SK-N-SH (cell line): ENCODE data around the gene ACAP3. TPM values are rescaled to one million over a fixed set of nuclear protein-coding genes. Genes with fewer than 3 reads are reported as not detected.

Experiments used
- CTCF ChIA-PET: fragments of 300-600, 350-600 bp; formaldehyde crosslinking; extraction: SDS; loops from one replicate; lab custom pipeline; 2021; lab: Yijun Ruan, JAX
- POLR2A ChIA-PET: fragments of 350-600 bp; sonication (Branson Sonifier 250); formaldehyde crosslinking; extraction: SDS; loops from one replicate; lab custom pipeline; 2020; ENCODE audit warnings: antibody characterized with exemption, inconsistent platforms; lab: Yijun Ruan, JAX
- DNase-seq: peaks from one replicate; pipeline ENCODE4 v3.0.0; 2012
- H2AFZ ChIP-seq: fragments of 200-600 bp; sonication (generic); 2 replicates; pipeline ENCODE4 v1.8.1; 2016; ENCODE audit warnings: antibody characterized with exemption, mild to moderate bottlenecking, low read depth
- H3F3A ChIP-seq: fragments of 200-600 bp; sonication (generic); replicated peaks from 2 replicates; pipeline ENCODE3; 2016; ENCODE audit warnings: antibody characterized with exemption, mild to moderate bottlenecking; ENCODE audit not compliant: insufficient read depth
- H3K27ac ChIP-seq, 2 experiments: fragments of 200-500 bp in 1 of 2; fragments of 200-600 bp in 1 of 2; sonication (Bioruptor generic) in 1 of 2; sonication (generic), shearing (Covaris generic) in 1 of 2; 2 replicates each; pipeline versions ENCODE4 v1.5.1 to v1.6.1; 2014 to 2016; ENCODE audit warnings: low read depth in 2 of 2, inconsistent platforms in 1 of 2, low read length in 1 of 2, mild to moderate bottlenecking in 1 of 2, mixed read lengths in 1 of 2
- H3K27me3 ChIP-seq: fragments of 200-600 bp; sonication (generic), shearing (Covaris generic); 2 replicates; pipeline ENCODE4 v1.6.1; 2016; ENCODE audit warnings: mixed run types; ENCODE audit not compliant: insufficient read depth
- H3K36me3 ChIP-seq, 2 experiments: fragments of 200-500 bp in 1 of 2; fragments of 200-600 bp in 1 of 2; sonication (Bioruptor generic) in 1 of 2; sonication (generic) in 1 of 2; replicated peaks in 1 of 2; 2 replicates each; pipeline versions ENCODE3 to v1.5.1; 2014 to 2016; ENCODE audit warnings: low read length in 1 of 2, mild to moderate bottlenecking in 1 of 2; ENCODE audit not compliant: insufficient read depth in 2 of 2, control insufficient read depth in 1 of 2
- H3K4me1 ChIP-seq, 2 experiments: fragments of 200-500 bp in 1 of 2; fragments of 200-600 bp in 1 of 2; sonication (Bioruptor generic) in 1 of 2; sonication (generic), shearing (Covaris generic) in 1 of 2; 2 replicates each; pipeline versions ENCODE4 v1.5.1 to v1.6.1; 2014 to 2016; ENCODE audit warnings: low read depth in 1 of 2, low read length in 1 of 2, mixed run types in 1 of 2; ENCODE audit not compliant: insufficient read depth in 2 of 2, control insufficient read depth in 1 of 2
- H3K4me2 ChIP-seq: fragments of 200-600 bp; sonication (generic), shearing (Covaris generic); 2 replicates; pipeline ENCODE4 v1.6.1; 2017; ENCODE audit warnings: mixed run types
- H3K4me3 ChIP-seq, 2 experiments: fragments of 200-500 bp in 1 of 2; fragments of 200-600 bp in 1 of 2; sonication (Bioruptor generic) in 1 of 2; sonication (generic), shearing (Covaris generic) in 1 of 2; 2 replicates each; pipeline versions ENCODE4 v1.5.1 to v1.8.1; 2014 to 2016; ENCODE audit warnings: low read depth in 2 of 2, inconsistent platforms in 1 of 2, low read length in 1 of 2, mild to moderate bottlenecking in 1 of 2, mixed read lengths in 1 of 2, moderate library complexity in 1 of 2
- H3K79me2 ChIP-seq: fragments of 200-600 bp; sonication (generic); 2 replicates; pipeline ENCODE4 v1.8.1; 2017; ENCODE audit warnings: mild to moderate bottlenecking; ENCODE audit not compliant: insufficient read depth
- H3K9ac ChIP-seq: fragments of 200-600 bp; sonication (generic); 2 replicates; pipeline ENCODE4 v1.6.1; 2017; ENCODE audit warnings: mixed run types
- H3K9me2 ChIP-seq: fragments of 200-600 bp; sonication (generic); 2 replicates; pipeline ENCODE4 v1.6.1; 2017; ENCODE audit warnings: mixed run types
- H3K9me3 ChIP-seq: fragments of 200-600 bp; sonication (generic); 2 replicates; pipeline ENCODE4 v1.6.1; 2017; ENCODE audit warnings: mixed run types, mild to moderate bottlenecking, moderate library complexity
- H4K20me1 ChIP-seq: fragments of 200-600 bp; sonication (generic); 2 replicates; pipeline ENCODE4 v1.6.1; 2017; ENCODE audit warnings: mild to moderate bottlenecking, mixed run types; ENCODE audit not compliant: insufficient read depth
- CHD2 ChIP-seq: fragments of 150-350 bp; IDR thresholded peaks from 2 replicates; pipeline ENCODE4 v1.6.1; 2018; ENCODE audit warnings: low read length; ENCODE audit not compliant: partially characterized antibody
- FOXJ3 ChIP-seq: sonication (generic); formaldehyde crosslinking; IDR thresholded peaks from 2 replicates; pipeline ENCODE4 v1.5.1; 2020; ENCODE audit warnings: mild to moderate bottlenecking, missing genetic modification reagents
- FOXM1 ChIP-seq: IDR thresholded peaks from 2 replicates; pipeline ENCODE4 v1.4.0; 2012; ENCODE audit warnings: low read depth, mild to moderate bottlenecking
- NRF1 ChIP-seq: IDR thresholded peaks from 2 replicates; pipeline ENCODE4 v1.6.1; 2012; ENCODE audit warnings: low read depth, mild to moderate bottlenecking, low read length
- POLR2AphosphoS5 ChIP-seq: IDR thresholded peaks from 2 replicates; pipeline ENCODE4 v1.6.1; 2012; ENCODE audit warnings: low read depth, low read length
- RAD21 ChIP-seq: IDR thresholded peaks from 2 replicates; pipeline ENCODE4 v1.6.1; 2012; ENCODE audit warnings: mild to moderate bottlenecking, low read length
- RXRA ChIP-seq: IDR thresholded peaks from 2 replicates; pipeline ENCODE4 v1.4.0; 2012; ENCODE audit warnings: low read depth, mild to moderate bottlenecking, borderline replicate concordance
- SMC3 ChIP-seq: IDR thresholded peaks from 2 replicates; pipeline ENCODE4 v1.6.1; 2012; ENCODE audit warnings: low read depth, low read length, improper control_type of control experiment
- TEAD4 ChIP-seq: IDR thresholded peaks from 2 replicates; pipeline ENCODE4 v1.4.0; 2012; ENCODE audit warnings: mild to moderate bottlenecking, borderline replicate concordance; ENCODE audit not compliant: insufficient read depth
- YY1 ChIP-seq: IDR thresholded peaks from 2 replicates; pipeline ENCODE4 v1.4.0; 2012; ENCODE audit warnings: low read depth, mild to moderate bottlenecking
- WGBS: methylation state at CpG from one replicate; pipeline ENCODE4 v1.1.6; 2017; ENCODE audit warnings: low lambda C conversion rate; 5-methylcytosine and 5-hydroxymethylcytosine counted together
- polyA plus RNA-seq, 3 experiments: library from polyadenylated mRNA; depleted of rRNA; stranded (reverse); fragments of >200 nt; gene quantifications; 2 replicates each; pipeline ENCODE4 v1.2.3, GENCODE V29; 2012
- TF ChIP-seq, protein P1 (sequence below): fragments of 150-350 bp; IDR thresholded peaks from 2 replicates; pipeline ENCODE4 v1.6.1; 2016; ENCODE audit warnings: mild to moderate bottlenecking, low read depth, low read length
- TF ChIP-seq, protein P2 (sequence below): fragments of 200-600 bp; sonication (generic); IDR thresholded peaks from 2 replicates; pipeline ENCODE4 v1.6.1; 2017; ENCODE audit warnings: antibody characterized with exemption, mild to moderate bottlenecking, moderate library complexity
- TF ChIP-seq, protein P3 (sequence below): fragments of 150-350 bp; IDR thresholded peaks from 2 replicates; pipeline ENCODE4 v1.6.1; 2017; ENCODE audit warnings: antibody characterized with exemption, low read length, low read depth, borderline replicate concordance

Gene ACAP3
- polyA plus RNA-seq, 1 of the 3 experiments (the other 2 are of a cell fraction) = 51.7 TPM

DNA sequence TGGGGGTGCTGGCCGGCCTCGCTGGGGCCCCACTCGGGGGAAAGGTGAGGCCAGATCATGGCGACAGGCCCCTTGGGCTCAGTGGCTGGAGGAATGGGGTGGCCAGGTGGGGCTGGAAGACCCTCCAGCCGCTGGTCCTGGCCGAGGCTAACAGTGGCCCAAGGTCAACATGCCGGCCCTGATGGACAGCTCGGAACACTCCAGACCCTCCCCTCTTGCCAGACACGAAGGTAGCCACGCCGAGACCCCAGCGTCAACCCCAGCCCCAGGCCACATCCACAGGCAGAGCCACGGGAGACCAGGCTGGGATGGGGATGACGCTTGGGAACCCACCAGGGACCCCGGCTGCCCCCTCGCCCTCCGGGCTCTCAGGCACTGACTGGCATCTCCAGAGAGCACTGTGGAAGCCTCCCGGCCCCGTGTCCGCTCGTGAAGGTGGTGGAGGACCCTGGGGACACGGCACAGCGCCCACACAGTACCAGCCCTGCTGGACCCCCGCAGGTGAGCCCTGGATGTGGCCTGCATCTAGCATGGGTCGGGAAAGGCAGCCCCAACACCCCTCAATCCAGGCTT lies 60.3 kb downstream of the ACAP3 start (continued):
- TF ChIP-seq, protein P1, sequence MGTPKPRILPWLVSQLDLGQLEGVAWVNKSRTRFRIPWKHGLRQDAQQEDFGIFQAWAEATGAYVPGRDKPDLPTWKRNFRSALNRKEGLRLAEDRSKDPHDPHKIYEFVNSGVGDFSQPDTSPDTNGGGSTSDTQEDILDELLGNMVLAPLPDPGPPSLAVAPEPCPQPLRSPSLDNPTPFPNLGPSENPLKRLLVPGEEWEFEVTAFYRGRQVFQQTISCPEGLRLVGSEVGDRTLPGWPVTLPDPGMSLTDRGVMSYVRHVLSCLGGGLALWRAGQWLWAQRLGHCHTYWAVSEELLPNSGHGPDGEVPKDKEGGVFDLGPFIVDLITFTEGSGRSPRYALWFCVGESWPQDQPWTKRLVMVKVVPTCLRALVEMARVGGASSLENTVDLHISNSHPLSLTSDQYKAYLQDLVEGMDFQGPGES = no peak

DNA sequence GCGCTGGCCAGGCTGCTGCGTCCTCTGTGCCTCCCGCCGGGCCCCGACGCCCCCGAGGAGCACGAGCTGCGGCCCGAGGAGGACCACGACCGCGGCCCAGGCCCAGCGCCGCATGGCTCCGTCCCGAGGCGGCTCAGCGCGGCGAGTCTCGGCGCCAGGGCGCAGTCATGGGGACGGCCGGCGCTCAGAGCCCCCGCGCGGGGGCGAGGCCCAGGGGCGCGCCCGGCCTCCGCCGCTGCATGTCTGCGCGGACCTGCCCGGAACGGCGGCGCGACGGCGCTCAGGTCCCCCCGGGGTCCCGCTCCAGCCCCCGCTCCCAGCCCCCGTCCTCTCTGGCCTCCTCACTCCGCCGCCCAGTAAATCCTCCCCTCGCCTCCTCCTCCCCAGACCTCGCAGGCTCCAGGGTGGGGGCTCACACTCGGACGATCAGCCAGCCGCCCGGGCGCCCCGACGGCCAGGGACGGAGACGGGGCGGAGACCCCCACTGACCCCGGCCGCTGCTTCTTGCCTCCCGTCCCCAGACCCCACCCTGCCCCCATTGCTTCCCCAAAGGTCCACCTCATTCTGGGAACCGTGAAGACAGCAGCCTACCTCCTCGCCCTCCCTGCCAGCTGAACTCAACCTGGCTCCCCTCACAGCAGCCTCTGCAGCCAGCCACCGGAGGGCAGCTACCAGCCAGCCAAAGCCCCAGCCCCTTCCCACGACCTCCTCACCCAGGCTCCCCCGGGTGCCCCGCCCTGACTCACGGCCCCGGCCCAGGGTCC lies 61.0 kb downstream of the ACAP3 start, which contains the start of gene C1QTNF12:
TSS of gene C1QTNF12 (minus strand) at position 146 of the 764 bp plus-strand sequence. CDS start at position 114, 32 bp downstream.
- no peaks in the 10 kb centered on the region for H3K27me3 ChIP-seq
- H3K9ac ChIP-seq = no peak within 1 kb of the TSS
- DNase-seq = peak; percentile 65
- WGBS = 0% methylated on average over 1 of the region's 74 CpGs
- no peaks in the 10 kb centered on the region; a peak in 1 of 4 replicates for H3K4me1 ChIP-seq
- no peaks in the 10 kb centered on the region for H3K79me2 ChIP-seq
- no peaks in the 10 kb centered on the region for H3F3A ChIP-seq
- TF ChIP-seq, protein P2, sequence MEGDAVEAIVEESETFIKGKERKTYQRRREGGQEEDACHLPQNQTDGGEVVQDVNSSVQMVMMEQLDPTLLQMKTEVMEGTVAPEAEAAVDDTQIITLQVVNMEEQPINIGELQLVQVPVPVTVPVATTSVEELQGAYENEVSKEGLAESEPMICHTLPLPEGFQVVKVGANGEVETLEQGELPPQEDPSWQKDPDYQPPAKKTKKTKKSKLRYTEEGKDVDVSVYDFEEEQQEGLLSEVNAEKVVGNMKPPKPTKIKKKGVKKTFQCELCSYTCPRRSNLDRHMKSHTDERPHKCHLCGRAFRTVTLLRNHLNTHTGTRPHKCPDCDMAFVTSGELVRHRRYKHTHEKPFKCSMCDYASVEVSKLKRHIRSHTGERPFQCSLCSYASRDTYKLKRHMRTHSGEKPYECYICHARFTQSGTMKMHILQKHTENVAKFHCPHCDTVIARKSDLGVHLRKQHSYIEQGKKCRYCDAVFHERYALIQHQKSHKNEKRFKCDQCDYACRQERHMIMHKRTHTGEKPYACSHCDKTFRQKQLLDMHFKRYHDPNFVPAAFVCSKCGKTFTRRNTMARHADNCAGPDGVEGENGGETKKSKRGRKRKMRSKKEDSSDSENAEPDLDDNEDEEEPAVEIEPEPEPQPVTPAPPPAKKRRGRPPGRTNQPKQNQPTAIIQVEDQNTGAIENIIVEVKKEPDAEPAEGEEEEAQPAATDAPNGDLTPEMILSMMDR = no peak
- no peak for TF ChIP-seq TEAD4
- no peak for TF ChIP-seq RAD21
- TF ChIP-seq POLR2AphosphoS5 = no peak
- TF ChIP-seq CHD2 = no peak
- no peak for TF ChIP-seq YY1
- no peak for TF ChIP-seq RXRA
- TF ChIP-seq SMC3 = no peak
- TF ChIP-seq FOXM1 = no peak
- no peak for TF ChIP-seq FOXJ3 (CRISPR knock-in tag)
- no peak for TF ChIP-seq NRF1
- TF ChIP-seq, protein P3, sequence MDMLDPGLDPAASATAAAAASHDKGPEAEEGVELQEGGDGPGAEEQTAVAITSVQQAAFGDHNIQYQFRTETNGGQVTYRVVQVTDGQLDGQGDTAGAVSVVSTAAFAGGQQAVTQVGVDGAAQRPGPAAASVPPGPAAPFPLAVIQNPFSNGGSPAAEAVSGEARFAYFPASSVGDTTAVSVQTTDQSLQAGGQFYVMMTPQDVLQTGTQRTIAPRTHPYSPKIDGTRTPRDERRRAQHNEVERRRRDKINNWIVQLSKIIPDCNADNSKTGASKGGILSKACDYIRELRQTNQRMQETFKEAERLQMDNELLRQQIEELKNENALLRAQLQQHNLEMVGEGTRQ = no peak
- TF ChIP-seq, all 33 proteins: peak for 0
- no peak within 1 kb of the TSS for H3K4me3 ChIP-seq
- H3K27ac ChIP-seq = no peak within 1 kb of the TSS
- no peak within 1 kb of the TSS for H2AFZ ChIP-seq
- no peaks in the 10 kb centered on the region for H3K9me2 ChIP-seq
- no peaks in the 10 kb centered on the region for H3K9me3 ChIP-seq
- H4K20me1 ChIP-seq = no peaks in the 10 kb centered on the region
- ChIA-PET CTCF (interaction anchor here (1.2 to 3.3 kb wide), 3 partner anchors 8 to 124 kb away, joined by 3 to 19 read pairs (median 3); no protein-coding TSS in a partner anchor), POLR2A (no interaction called here)
- H3K4me2 ChIP-seq = no peak within 1 kb of the TSS
- H3K36me3 ChIP-seq = no peaks in the 10 kb centered on the region
